ENCODE data around the gene FBXO42.
"Not testable (repeated sequence)": the region's sequence is repeated elsewhere in the genome, so short reads cannot be mapped to it uniquely, and the experiment has no call there.

FBXO42 gene

DNA sequence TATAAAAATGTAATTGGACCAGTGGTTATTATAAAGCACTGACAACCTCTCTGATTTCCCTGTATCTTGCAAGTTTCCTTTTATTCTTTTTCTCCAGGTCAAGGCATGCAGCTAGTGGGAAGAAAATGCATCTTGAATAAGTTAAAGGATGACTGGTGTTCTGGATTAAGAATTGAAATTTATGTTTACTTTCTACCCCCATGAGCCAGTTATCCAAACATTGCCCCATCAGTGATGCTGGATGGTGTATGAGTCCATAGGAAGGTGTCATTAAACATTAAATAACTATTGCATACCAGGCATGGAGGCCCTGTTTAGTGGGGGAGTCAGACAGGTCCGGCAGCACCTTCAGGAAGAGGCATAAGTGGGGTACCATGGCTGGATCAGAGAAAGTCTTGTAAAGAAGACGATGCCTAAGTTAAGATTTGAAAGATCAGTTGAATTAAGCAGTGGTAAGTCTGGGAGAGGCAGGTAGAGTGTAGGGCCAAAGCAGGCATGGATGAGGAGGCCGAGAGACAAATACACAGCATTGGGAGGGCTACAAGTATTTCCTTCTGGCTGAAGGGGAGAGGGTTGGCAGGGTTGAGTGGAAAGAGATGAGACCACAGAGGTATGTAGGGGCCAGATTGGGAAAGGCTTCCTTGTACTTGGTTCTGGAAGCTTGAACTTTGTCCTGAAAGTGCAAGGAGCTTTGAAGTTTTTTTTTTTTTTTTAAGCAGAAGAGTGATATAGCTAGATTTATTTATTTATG, 20.4 kb upstream of the FBXO42 start:
- Histone ChIP-seq H3K27me3 (replicated peaks; ENCODE audit: control insufficient read depth, insufficient read depth, low read length, poor library complexity, severe bottlenecking) (no peaks in the 10 kb centered on the region), H3K4me1 (ENCODE audit: control insufficient read depth, insufficient read depth, low read length, poor library complexity, severe bottlenecking) (peaks cover 45% of the 10 kb centered on the region), H3K36me3 (ENCODE audit: control insufficient read depth, insufficient read depth, low read length) (no peaks in the 10 kb centered on the region), H3K9me3 (ENCODE audit: control insufficient read depth, low read length) (no peaks in the 10 kb centered on the region), H3K4me3 (ENCODE audit: insufficient read depth, low read depth, low read length, poor library complexity, severe bottlenecking) (no peak overlapping the region), H3K27ac (ENCODE audit: insufficient read depth, low read length, poor library complexity, severe bottlenecking) (no peak overlapping the region)
- no peak for DNase-seq

DNA sequence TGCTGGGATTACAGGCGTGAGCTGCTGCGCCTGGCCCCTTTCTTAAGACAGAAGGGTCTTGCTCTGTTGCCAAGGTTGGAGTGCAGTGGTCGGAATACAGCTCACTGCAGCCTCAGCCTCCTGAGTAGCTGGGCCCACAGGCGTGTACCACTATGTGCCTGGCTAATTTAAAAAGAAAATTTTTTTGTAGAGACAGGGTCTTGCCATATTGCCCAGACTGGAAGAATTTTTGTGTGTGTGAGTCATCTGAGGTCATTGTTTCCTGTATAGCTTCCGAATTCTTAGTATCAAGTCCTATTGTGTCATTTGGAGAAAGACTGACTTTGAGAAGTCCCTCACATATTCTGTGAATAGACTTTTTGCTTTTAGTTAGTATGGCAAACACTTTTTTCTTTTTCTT, 19.4 kb upstream of the FBXO42 start:
- Histone ChIP-seq H3K4me3 (ENCODE audit: insufficient read depth, low read depth, low read length, poor library complexity, severe bottlenecking) (no peak overlapping the region), H3K27me3 (replicated peaks; ENCODE audit: control insufficient read depth, insufficient read depth, low read length, poor library complexity, severe bottlenecking) (no peaks in the 10 kb centered on the region), H3K4me1 (ENCODE audit: control insufficient read depth, insufficient read depth, low read length, poor library complexity, severe bottlenecking) (peaks cover 40% of the 10 kb centered on the region), H3K9me3 (ENCODE audit: control insufficient read depth, low read length) (no peaks in the 10 kb centered on the region), H3K36me3 (ENCODE audit: control insufficient read depth, insufficient read depth, low read length) (no peaks in the 10 kb centered on the region), H3K27ac (ENCODE audit: insufficient read depth, low read length, poor library complexity, severe bottlenecking) (no peak overlapping the region)
- no peak for DNase-seq

DNA sequence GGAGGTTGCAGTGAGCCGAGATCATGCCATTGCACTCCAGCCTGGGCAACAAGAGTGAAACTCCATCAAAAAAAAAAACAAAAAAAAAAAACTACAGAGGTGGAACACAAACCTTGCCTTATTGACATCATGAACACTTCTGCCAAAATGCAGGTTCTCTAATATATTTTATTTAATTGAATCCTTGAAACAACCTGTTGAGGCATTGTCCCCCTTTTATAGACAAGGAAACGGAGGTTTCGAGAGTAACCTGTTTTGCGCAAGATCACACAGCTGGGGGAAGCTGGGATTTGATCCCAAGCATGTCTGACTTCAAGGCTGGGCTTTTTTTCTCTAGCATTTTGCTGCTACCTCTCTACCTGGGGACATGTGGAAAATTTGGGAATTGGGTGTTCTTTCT, 17.5 kb upstream of the FBXO42 start:
- no peak overlapping the region for H3K27ac ChIP-seq (ENCODE audit: insufficient read depth, low read length, poor library complexity, severe bottlenecking)
- no peaks in the 10 kb centered on the region for H3K36me3 ChIP-seq (ENCODE audit: control insufficient read depth, insufficient read depth, low read length)
- peaks cover 37% of the 10 kb centered on the region for H3K4me1 ChIP-seq (ENCODE audit: control insufficient read depth, insufficient read depth, low read length, poor library complexity, severe bottlenecking)
- no peak for DNase-seq
- H3K4me3 ChIP-seq (ENCODE audit: insufficient read depth, low read depth, low read length, poor library complexity, severe bottlenecking): no peak overlapping the region
- no peaks in the 10 kb centered on the region for H3K27me3 ChIP-seq (replicated peaks; ENCODE audit: control insufficient read depth, insufficient read depth, low read length, poor library complexity, severe bottlenecking)
- no peaks in the 10 kb centered on the region for H3K9me3 ChIP-seq (ENCODE audit: control insufficient read depth, low read length)

DNA sequence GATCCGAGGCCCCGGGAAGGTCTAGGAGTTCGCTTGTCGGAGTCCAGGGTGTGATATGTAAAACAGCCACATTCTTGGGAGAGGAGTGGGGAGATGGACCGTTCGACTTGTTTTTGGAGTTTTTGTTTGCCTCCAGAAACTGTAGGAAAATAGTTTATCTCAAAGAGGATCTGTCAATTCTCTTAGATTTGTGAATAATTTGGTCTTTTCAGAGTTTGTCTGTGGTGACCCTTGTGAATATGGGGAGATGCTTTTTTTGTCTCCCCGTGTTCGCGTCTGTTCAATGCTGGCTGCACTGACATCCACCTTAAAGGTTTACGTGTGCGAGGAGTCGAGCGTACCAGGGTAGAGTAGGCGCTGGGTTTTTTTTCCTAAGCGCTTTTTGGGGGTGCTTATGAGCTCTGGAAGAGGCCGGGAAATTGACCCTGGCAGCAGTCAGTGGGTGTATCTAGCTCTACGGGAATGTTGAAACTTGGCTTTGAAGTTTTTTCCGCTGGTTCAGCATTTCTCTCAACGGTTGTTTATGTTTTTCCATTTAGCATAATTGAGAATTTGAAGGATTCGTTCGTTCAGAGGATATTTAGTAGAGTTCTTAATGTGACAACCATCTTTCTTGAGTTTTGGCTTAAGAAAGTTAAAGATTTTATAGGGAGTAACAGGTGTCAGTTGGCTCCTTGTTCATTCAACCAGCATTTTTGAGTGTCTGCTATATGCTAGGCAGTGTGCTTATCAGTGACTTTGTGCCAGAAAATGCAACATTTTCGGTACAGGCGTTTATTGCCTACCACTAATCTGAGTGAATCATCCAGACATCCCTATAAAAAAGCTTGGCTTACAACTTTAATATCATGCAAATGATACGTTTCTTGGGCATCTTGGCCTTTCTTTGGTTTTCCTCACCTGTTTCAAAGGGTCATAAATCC, 15.9 kb upstream of the FBXO42 start:
- Histone ChIP-seq H3K4me1 (ENCODE audit: control insufficient read depth, insufficient read depth, low read length, poor library complexity, severe bottlenecking) (peaks cover 29% of the 10 kb centered on the region), H3K9me3 (ENCODE audit: control insufficient read depth, low read length) (no peaks in the 10 kb centered on the region), H3K4me3 (ENCODE audit: insufficient read depth, low read depth, low read length, poor library complexity, severe bottlenecking) (peak overlapping the region; percentile 74), H3K27me3 (replicated peaks; ENCODE audit: control insufficient read depth, insufficient read depth, low read length, poor library complexity, severe bottlenecking) (no peaks in the 10 kb centered on the region), H3K36me3 (ENCODE audit: control insufficient read depth, insufficient read depth, low read length) (no peaks in the 10 kb centered on the region), H3K27ac (ENCODE audit: insufficient read depth, low read length, poor library complexity, severe bottlenecking) (peak overlapping the region; percentile 98)
- no peak for DNase-seq

GRCh38 chr1:16367258-16367967, 15.1 kb upstream of the FBXO42 start:
- Histone ChIP-seq H3K27me3 (replicated peaks; ENCODE audit: control insufficient read depth, insufficient read depth, low read length, poor library complexity, severe bottlenecking) (no peaks in the 10 kb centered on the region), H3K4me1 (ENCODE audit: control insufficient read depth, insufficient read depth, low read length, poor library complexity, severe bottlenecking) (peaks cover 27% of the 10 kb centered on the region), H3K27ac (ENCODE audit: insufficient read depth, low read length, poor library complexity, severe bottlenecking) (peak overlapping the region; percentile 98), H3K9me3 (ENCODE audit: control insufficient read depth, low read length) (no peaks in the 10 kb centered on the region), H3K4me3 (ENCODE audit: insufficient read depth, low read depth, low read length, poor library complexity, severe bottlenecking) (peak overlapping the region; percentile 74), H3K36me3 (ENCODE audit: control insufficient read depth, insufficient read depth, low read length) (no peaks in the 10 kb centered on the region)
- peak; percentile 68 to 78 (median 76) for DNase-seq

- Histone ChIP-seq H3K27ac (ENCODE audit: insufficient read depth, low read length, poor library complexity, severe bottlenecking) (peak within 1 kb of the TSS; percentile 98), H3K4me1 (ENCODE audit: control insufficient read depth, insufficient read depth, low read length, poor library complexity, severe bottlenecking) (peaks cover 20% of the 10 kb centered on the region), H3K27me3 (replicated peaks; ENCODE audit: control insufficient read depth, insufficient read depth, low read length, poor library complexity, severe bottlenecking) (no peaks in the 10 kb centered on the region), H3K9me3 (ENCODE audit: control insufficient read depth, low read length) (no peaks in the 10 kb centered on the region), H3K36me3 (ENCODE audit: control insufficient read depth, insufficient read depth, low read length) (no peaks in the 10 kb centered on the region), H3K4me3 (ENCODE audit: insufficient read depth, low read depth, low read length, poor library complexity, severe bottlenecking) (peak within 1 kb of the TSS; percentile 74)
- peak; percentile 91 to 96 (median 95) for DNase-seq
Measured at GRCh38 chr1:16366722-16367257, 14.5 kb upstream of the FBXO42 start, which contains the start of gene SZRD1. SZRD1 (plus strand) TSS chr1:16367242; CDS start chr1:16367258, 16 bp downstream.

GRCh38 chr1:16365146-16365498, 12.8 kb upstream of the FBXO42 start:
- H3K9me3 ChIP-seq (ENCODE audit: control insufficient read depth, low read length); H3K27ac ChIP-seq (ENCODE audit: insufficient read depth, low read length, poor library complexity, severe bottlenecking); H3K27me3 ChIP-seq (replicated peaks; ENCODE audit: control insufficient read depth, insufficient read depth, low read length, poor library complexity, severe bottlenecking); DNase-seq; H3K36me3 ChIP-seq (ENCODE audit: control insufficient read depth, insufficient read depth, low read length); H3K4me3 ChIP-seq (ENCODE audit: insufficient read depth, low read depth, low read length, poor library complexity, severe bottlenecking): not testable (repeated sequence)
- peaks cover 10% of the 10 kb centered on the region for H3K4me1 ChIP-seq (ENCODE audit: control insufficient read depth, insufficient read depth, low read length, poor library complexity, severe bottlenecking)

DNA sequence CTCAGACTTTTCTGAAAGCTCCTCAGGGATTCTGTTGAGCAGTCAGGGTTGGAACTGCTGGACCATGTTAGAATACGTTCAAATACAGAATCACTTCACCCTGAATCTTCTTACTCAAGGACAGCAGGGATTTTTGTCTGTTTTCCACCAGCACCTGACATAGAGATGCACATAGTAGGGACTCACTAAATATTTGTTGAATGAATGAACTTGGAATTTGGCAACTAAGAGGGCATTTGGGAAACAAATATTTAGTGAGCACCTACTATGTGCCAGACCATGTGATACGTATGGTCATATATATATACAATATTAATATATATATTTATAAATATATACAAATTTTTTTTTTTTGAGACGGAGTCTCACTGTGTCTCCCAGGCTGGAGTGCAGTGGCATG, 4.6 kb upstream of the FBXO42 start:
- H3K27me3 ChIP-seq (replicated peaks; ENCODE audit: control insufficient read depth, insufficient read depth, low read length, poor library complexity, severe bottlenecking): no peaks in the 10 kb centered on the region
- DNase-seq: no peak
- H3K36me3 ChIP-seq (ENCODE audit: control insufficient read depth, insufficient read depth, low read length): no peaks in the 10 kb centered on the region
- no peak overlapping the region for H3K27ac ChIP-seq (ENCODE audit: insufficient read depth, low read length, poor library complexity, severe bottlenecking)
- no peak overlapping the region for H3K4me3 ChIP-seq (ENCODE audit: insufficient read depth, low read depth, low read length, poor library complexity, severe bottlenecking)
- peaks cover 5% of the 10 kb centered on the region for H3K4me1 ChIP-seq (ENCODE audit: control insufficient read depth, insufficient read depth, low read length, poor library complexity, severe bottlenecking)
- H3K9me3 ChIP-seq (ENCODE audit: control insufficient read depth, low read length): no peaks in the 10 kb centered on the region

GRCh38 chr1:16354619-16355018, 2.3 kb upstream of the FBXO42 start:
- peaks cover 8% of the 10 kb centered on the region for H3K4me1 ChIP-seq (ENCODE audit: control insufficient read depth, insufficient read depth, low read length, poor library complexity, severe bottlenecking)
- DNase-seq: no peak
- no peaks in the 10 kb centered on the region for H3K27me3 ChIP-seq (replicated peaks; ENCODE audit: control insufficient read depth, insufficient read depth, low read length, poor library complexity, severe bottlenecking)
- no peaks in the 10 kb centered on the region for H3K9me3 ChIP-seq (ENCODE audit: control insufficient read depth, low read length)
- H3K36me3 ChIP-seq (ENCODE audit: control insufficient read depth, insufficient read depth, low read length): no peaks in the 10 kb centered on the region
- no peak overlapping the region for H3K27ac ChIP-seq (ENCODE audit: insufficient read depth, low read length, poor library complexity, severe bottlenecking)
- no peak overlapping the region for H3K4me3 ChIP-seq (ENCODE audit: insufficient read depth, low read depth, low read length, poor library complexity, severe bottlenecking)
